C4-2B (cell line): ENCODE measurements around the gene ANKRD55.
"Not testable (repeated sequence)": the region's sequence is repeated elsewhere in the genome, so short reads cannot be mapped to it uniquely, and the experiment has no call there.

Experiments
- H3K27ac ChIP-seq: fragments of 450-650 bp; 2 replicates; pipeline ENCODE4 v1.5.1; 2017
- ZFX ChIP-seq: fragments of 450-650 bp; IDR thresholded peaks from 2 replicates; pipeline ENCODE4 v1.6.1; 2017
- TF ChIP-seq, protein P1 (sequence below): fragments of 450-650 bp; conservative IDR thresholded peaks from 2 replicates; pipeline ENCODE4 v1.5.1; 2017; ENCODE audit warnings: mild to moderate bottlenecking

ANKRD55 gene

DNA sequence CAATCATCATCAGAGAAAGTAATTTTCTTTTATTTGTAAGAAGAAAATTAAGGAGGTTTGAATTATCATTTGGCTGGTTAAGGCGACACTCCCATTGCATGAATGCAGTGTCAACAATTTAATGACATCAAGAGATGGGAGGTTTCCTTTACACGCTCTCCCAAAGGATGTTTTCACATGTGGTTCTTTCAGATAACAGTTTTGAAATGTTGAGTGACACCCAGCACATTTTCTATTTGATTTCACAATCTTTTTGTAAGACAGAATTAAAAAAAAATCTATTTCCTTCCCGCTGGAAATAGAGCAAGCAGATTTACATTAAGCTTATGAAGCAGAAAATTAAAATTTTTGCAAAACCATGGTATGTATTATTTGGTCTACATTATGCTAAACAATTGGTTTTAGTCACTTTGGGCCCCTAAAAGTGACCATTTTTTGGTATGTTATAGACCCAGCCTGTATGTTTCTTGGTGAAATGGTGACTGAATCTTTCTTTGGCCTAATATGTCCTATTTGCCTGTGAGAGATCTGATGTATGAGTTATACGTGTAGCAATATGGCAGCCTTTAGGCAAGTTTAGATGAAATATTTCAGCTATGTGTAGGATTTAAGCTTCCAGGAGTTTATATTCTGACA is 18.9 kb upstream of the ANKRD55 start:
- TF ChIP-seq, protein P1, sequence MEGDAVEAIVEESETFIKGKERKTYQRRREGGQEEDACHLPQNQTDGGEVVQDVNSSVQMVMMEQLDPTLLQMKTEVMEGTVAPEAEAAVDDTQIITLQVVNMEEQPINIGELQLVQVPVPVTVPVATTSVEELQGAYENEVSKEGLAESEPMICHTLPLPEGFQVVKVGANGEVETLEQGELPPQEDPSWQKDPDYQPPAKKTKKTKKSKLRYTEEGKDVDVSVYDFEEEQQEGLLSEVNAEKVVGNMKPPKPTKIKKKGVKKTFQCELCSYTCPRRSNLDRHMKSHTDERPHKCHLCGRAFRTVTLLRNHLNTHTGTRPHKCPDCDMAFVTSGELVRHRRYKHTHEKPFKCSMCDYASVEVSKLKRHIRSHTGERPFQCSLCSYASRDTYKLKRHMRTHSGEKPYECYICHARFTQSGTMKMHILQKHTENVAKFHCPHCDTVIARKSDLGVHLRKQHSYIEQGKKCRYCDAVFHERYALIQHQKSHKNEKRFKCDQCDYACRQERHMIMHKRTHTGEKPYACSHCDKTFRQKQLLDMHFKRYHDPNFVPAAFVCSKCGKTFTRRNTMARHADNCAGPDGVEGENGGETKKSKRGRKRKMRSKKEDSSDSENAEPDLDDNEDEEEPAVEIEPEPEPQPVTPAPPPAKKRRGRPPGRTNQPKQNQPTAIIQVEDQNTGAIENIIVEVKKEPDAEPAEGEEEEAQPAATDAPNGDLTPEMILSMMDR = no peak
- no peak for TF ChIP-seq ZFX
- H3K27ac ChIP-seq = no peak overlapping the region

DNA sequence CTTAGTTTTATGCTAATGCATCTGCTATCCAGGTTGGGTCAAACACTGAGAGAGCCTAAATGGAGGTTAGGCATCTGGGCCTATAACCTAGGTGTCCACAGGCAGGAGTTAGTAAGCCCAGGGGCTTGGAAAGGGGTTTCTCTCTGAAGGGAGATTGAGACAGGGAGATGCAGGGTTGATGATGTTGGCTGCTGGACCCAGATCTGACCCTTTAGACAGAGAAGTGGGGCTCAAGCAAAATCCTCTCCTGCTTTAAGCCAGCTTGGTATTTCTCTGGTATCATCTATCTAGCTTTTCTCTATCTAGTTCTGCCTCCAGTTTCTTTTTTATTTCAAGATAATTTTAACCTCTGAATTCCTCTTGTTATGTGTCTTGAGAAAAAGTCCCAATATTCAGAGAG is 18.3 kb upstream of the ANKRD55 start:
- TF ChIP-seq, protein P1 = no peak
- TF ChIP-seq ZFX = no peak
- no peak overlapping the region for H3K27ac ChIP-seq

DNA sequence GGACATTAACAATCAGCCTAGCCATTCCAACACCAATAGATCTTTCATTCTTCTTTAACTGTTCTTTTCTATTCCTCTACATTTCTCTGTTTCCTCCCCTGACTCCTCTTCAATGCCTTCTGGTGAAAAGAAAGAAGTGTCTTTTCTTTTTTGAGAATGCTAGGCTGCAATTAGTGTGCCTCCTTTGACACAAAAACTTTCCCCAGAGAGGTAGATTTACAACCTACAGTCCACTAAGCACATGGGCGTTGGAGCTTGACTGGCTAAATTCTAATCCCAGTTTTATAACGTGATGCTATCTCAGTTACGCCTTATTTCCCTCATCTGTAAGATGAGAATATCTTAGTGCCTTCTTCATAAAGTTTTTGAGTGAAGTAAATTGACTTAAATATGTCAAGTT is 16.9 kb upstream of the ANKRD55 start:
- no peak overlapping the region for H3K27ac ChIP-seq
- TF ChIP-seq ZFX = no peak
- TF ChIP-seq, protein P1 = no peak

DNA sequence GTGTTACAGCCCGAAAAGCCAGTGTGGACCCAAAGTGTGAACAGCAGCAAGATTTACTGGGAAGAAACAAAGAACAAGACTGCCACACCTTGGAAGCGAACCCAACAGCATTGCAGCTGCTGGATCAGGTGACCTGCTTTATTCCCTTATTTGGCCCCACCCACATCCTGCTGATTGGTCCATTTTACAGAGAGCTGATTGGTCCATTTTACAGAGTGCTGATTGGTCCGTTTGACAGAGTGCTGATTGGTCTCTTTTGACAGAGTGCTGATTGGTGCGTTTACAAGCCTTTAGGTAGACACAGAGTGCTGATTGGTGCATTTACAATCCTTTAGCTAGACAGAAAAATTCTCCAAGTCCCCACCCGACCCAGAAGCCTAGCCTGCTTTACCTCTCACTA is 16.0 kb upstream of the ANKRD55 start:
- H3K27ac ChIP-seq = not testable (repeated sequence)

DNA sequence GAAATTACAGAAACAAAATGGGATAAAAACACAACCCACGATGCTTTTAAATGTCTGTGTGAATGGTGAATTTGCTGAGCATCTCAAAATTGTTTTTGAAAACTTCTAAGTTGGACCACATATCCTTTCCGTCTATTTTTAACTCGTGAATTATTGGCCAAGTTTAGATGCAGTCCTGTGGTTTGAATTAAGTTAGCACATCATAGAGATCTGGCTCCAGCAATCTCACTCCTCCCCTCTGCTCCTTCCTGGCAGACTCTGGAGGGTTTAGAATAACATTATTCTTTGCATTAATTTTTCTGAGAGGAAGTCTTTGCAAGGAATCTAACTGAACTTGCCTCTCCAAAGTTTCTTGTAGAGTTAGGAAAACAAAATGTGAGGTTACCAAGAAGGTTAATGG is 14.5 kb upstream of the ANKRD55 start:
- no peak overlapping the region for H3K27ac ChIP-seq
- no peak for TF ChIP-seq ZFX
- TF ChIP-seq, protein P1 = no peak

DNA sequence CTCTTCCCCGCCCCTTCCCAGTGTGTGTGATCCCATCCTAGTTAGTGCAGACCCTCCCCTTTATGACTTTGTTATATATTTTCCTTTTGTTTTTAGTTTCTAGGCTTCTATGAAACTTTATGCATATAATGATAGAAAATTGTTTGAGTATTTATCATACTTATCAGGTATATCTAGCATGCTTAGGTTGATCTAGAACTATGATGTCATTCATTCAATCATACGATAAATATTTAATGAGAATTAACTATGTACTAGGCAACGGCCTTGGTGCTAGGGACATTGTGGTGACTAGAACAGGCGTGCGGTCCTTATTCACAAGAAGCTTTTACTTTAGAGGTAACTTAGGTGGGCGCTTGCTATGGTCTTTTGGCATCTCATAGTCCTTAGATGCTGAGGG is 13.6 kb upstream of the ANKRD55 start:
- TF ChIP-seq, protein P1 = no peak
- TF ChIP-seq ZFX = no peak
- no peak overlapping the region for H3K27ac ChIP-seq

DNA sequence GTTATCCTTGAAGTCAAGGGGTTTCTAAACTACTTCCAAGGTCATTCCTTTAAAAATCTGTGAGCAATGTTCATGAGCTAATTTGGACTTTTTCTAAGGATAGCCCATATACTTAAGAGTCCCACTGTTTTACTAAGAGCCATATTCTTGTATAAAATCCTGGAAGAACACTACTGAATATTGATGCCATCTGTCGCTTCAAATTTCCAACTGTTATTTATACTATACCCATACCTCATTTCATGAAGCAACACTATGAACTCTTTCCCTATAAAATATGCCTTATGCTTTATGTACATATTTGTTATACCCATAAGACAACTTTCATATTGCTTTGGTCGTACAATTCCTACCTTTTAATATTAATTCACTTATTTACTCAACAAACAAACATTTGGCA is 12.4 kb upstream of the ANKRD55 start:
- H3K27ac ChIP-seq = no peak overlapping the region; the same call in none of the 2 replicates
- TF ChIP-seq ZFX = no peak
- TF ChIP-seq, protein P1 = no peak

DNA sequence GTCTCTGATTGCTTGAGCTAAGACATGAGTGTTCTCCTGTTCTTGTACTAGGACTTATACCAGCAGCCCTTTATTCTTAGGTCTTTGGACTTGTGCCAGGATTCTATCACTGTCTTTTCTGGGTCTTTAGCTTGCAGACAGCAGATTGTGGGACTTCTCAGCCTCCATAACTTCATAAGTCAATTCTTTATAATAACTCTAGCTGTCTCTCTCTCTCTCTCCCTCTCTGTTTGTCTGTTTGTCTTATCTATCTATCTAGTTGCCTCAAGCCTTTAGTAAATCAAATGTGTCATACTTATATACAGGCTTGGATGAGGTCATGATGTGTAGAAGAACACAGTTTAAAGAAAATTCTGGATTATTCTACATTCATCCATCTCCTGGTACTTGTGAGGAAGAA is 11.5 kb upstream of the ANKRD55 start:
- H3K27ac ChIP-seq = no peak overlapping the region
- no peak for TF ChIP-seq ZFX
- TF ChIP-seq, protein P1 = no peak

DNA sequence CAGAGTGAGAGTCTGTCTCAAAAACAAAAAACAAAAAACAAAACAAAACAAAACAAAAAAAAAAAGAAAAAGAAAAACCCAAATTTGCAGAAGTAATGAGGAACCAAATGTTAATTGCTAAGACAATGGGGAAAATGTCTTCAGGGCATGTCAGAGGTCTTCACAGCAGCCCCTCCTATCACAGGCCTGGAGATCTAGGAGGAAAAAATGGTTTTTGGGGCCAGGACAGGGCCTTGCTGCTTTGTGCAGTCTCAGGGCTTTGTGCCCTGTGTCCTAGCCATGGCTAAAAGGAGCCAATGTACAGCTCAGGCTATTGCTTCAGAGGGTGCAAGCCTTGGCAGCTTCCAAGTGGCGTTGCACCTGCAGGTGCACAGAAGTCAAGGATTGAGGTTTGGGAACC is 9.1 kb upstream of the ANKRD55 start:
- H3K27ac ChIP-seq = not testable (repeated sequence)
